HG03521 (cell line): Measurements from ENCODE around the gene ASAH2.
"Not testable (repeated sequence)": the region's sequence is repeated elsewhere in the genome, so short reads cannot be mapped to it uniquely, and the experiment has no call there.

Experiments
- ATAC-seq: cut with Tn5 transposase; IDR thresholded peaks from one replicate; pipeline ENCODE4 v1.9.1; 2021; ENCODE audit warnings: mild to moderate bottlenecking, moderate library complexity; ENCODE audit not compliant: unreplicated experiment

Gene ASAH2

GRCh38 chr10:50251394-50251793 is at the start of gene ASAH2:
Gene ASAH2 (minus strand): TSS chr10:50251516. CDS start chr10:50248610, 2,906 bp downstream.
- no peak for ATAC-seq

GRCh38 chr10:50299948-50300669 is 48.8 kb upstream of the ASAH2 start:
- ATAC-seq, result no peak

GRCh38 chr10:50295367-50295766 is 44.1 kb upstream of the ASAH2 start:
- ATAC-seq, result no peak

DNA sequence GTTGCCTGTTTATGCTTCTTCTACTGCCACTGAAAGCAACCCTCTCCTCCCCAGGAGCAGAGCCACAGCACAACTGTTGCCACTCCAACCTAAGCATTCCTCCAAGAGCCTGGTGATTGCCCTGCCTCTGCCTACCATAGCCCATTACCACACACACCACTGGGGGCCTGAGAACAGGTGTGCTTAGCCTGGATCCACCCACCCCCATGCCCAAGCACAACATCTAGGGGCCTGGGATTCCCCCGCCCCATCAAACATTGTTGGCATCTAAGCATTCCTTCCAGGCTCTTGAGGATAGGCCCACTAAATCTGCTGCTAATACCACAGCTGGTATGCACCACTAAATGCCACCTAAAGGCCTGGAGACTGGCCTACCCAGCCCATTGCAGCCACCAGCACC is 43.3 kb upstream of the ASAH2 start:
- no peak for ATAC-seq

DNA sequence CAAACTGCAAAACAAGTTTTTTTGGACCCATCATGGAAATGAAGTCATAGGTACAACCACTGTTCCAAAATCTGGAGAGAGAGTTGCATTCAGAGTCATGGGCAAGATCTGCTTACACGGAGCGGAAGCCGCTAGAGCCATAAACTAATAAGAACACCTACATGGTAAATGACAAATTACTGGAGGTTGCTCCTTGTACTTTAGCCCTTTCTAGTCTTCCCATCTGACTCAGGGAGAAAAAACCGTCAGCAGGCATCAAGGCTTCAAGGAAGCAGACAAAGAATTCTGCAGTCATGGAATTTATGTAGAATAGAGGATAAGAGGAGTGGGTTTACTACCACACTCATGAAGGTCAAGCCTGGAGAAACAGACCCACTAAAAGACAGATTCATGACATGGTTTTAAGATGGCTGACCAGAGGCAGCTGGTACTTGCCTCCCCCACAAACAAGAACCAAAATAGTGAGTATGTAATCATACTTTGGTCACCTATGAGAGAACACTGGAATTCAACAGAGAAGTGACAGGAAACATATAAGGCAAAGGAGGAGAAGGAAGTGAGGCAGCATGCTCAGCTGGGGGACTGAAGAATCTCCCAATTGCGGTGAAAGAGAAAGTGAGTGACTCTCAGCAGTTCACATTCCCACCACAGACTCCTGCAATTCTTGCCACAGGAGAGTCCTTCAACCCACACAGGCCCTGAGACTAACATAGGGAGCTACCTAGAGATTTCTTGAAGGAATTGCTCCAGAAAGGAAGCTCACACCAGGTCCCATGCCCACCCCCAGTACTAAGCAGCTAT is 42.4 kb upstream of the ASAH2 start:
- ATAC-seq, result no peak

- no peak for ATAC-seq
These were observed 40.0 kb upstream of the ASAH2 start for GRCh38 chr10:50291261-50291850.

GRCh38 chr10:50289196-50289595 is 37.9 kb upstream of the ASAH2 start:
- no peak for ATAC-seq

DNA sequence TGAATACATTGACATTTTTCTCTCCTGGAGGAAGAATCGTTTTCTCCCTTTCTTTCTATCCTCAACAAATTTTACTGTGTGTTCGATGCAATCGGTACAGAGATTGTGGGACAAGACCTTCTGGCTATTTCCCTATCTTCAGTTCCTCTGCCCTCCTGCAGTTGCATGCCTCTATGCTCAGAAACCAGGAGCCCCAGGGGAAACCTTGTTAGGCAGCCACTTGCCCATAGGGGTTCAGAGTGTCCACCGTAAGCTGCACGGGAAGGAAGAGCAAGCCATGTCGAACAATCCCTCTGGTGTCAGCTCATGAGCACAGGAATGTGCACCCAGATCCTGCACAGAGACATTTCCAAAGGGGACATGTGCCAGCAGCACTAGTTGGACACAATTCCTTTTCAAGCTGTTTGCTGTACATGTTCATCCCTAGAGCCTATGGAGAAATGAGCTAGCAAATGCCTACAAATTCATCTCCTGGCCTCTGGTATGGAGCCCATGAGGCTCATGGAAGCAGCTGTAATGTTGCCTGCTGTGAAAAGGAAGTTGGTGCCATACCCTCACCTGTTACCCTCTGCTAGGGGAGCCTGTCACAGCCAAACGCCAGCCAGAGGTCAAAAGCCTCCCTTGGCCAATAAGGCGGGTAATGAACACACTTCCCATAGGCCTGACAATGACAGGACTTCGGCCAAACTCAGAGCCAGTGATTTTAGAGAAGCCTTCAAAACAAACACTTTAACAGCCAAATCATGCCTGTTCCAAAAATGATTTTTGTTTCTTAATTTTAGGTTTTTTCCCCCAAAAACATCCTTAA is 35.9 kb upstream of the ASAH2 start:
- ATAC-seq, result no peak

GRCh38 chr10:50286517-50286916 is 35.2 kb upstream of the ASAH2 start:
- no peak for ATAC-seq

GRCh38 chr10:50281967-50282522 is 30.7 kb upstream of the ASAH2 start:
- ATAC-seq, result no peak

DNA sequence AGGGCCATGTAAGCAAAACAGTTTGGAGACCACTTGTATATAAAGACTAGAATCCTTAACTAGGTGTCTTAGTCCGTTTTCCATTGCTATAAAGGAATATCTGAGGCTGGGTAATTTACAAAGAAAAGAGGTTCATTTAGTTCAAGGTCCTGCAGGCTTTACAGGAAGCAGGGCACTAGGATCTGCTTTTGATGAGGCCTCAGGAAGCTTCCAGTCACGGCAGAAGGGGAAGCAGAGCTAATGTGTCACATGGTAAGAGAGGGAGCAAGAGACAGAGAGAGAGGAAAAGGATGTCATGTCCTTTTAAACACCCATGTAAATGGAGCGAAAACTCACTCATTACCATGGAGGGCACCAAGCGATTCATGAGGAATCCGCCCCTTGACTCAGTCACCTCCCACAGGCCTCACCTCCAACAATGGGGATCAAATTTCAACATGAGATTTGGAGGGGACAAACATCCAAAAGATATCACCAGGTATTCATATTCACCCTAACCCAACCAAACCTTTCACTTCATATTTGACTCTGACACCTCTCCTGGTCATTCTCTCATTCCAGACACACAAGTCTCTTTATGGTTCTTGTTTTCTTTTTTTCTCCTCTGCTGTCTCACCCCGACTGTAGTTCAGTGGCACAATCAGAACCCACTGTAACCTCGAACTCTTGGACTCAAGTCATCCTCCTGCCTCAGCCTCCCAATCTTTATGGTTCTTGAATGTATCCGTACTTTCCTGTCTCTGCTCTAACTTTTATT is 30.1 kb upstream of the ASAH2 start:
- no peak for ATAC-seq

DNA sequence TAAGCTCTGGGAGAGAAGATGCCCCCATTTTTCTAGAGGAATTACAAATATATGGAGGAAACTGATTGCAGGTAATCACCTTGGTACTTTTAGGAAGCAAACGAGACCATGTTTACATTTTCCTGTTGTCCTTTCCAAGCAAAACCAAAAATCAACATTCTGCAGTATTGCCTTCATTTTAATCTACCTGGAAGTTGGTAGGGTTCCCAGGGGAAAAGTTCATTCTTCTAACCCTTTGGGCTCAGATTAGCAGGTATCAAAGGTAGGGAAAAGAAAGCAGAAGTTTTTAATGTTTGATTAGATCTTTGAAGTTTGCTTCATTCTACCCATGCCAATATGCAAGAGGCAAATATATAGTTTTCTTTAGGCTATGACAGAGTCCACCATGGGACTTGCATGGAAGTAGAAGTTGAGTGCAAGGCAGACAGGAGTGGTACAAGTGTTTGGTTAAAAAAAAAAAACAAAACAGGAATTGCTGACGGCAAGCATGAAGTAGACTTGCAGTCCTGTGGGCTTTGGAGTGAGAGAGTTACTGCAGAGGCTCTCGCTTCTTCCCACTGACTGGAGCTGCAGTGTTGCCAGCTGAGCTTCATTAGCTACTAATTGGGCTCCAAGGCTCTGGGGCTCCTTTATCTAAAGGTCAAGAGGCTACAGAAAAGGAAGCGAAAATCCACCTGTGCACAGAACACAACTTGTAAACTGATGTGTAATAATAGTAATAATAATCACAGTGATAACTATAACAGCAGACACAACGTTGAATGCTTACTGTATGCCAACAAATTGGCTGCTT is 28.9 kb upstream of the ASAH2 start:
- no peak for ATAC-seq

DNA sequence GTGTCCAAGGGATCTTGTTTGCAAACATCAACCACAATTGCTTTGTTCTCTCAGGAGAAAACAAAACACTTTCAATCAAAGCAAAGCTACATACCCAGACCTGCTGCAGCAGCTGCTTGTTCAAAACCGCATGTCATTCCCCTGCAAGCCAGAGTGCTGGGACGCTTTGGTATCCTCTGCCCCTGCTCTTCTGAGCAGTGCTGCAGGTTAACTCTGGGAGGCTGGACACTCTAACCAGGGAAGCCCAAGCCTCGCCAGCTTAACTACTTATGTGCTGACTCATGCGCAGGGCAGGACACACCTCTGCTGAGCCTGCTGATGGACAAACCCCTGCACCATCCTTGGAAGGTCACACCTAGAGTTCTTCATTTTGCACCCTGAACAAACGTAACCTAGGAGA is 28.2 kb upstream of the ASAH2 start:
- no peak for ATAC-seq

- no peak for ATAC-seq
These were observed 24.4 kb upstream of the ASAH2 start for GRCh38 chr10:50275650-50276235.

DNA sequence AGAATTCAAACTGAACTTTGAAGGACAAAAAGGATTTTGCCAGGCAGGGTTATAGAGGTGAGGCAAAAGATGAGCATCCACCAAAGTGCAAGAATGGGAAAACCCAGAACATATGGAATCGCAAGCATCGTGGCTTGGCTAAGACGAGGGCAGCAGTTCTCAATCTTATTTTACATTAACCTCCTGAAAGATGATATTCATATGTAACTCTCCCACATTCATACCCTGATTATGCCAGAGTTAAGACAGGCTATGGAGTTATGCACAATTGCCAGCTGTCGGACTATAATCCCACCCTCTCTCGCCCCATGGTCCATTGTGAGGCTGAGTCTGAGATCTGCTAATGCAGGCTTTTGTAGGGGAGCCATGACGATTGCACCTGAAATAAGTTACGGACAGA is 21.2 kb upstream of the ASAH2 start:
- no peak for ATAC-seq

- ATAC-seq, result no peak
These were observed 20.4 kb upstream of the ASAH2 start for GRCh38 chr10:50271564-50272250.

- not testable (repeated sequence) for ATAC-seq
These were observed 16.6 kb upstream of the ASAH2 start for GRCh38 chr10:50267877-50268276.

DNA sequence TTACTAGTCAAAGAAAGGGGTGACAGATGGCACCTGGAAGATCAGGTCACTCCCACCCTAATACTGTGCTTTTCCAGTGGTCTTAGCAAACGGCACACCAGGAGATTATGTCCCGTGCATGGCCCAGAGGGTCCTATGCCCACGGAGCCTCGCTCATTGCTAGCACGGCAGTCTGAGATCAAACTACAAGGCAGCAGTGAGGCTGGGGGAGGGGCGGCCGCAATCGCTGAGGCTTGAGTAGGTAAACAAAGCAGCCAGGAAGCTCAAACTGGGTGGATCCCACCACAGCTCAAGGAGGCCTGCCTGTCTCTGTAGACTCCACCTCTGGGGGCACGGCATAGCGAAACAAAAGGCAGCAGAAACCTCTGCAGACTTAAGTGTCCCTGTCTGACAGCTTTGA is 11.3 kb upstream of the ASAH2 start:
- ATAC-seq, result not testable (repeated sequence)
